Renal cortical epithelial cell (primary cell): Measurements from ENCODE around the gene NOP14. TPM values are rescaled to one million over a fixed set of nuclear protein-coding genes. Genes with fewer than 3 reads are reported as not detected.
"Not testable (repeated sequence)": the region's sequence is repeated elsewhere in the genome, so short reads cannot be mapped to it uniquely, and the experiment has no call there.

Source experiments
- DNase-seq: peaks from one replicate; pipeline ENCODE4 v3.0.0-alpha.2; 2011; ENCODE audit warnings: low read depth
- total RNA-seq: library from RNA; depleted of rRNA; stranded (reverse); fragments of >200 nt; gene quantifications from 2 replicates; pipeline ENCODE4 v1.2.3, GENCODE V29; 2014

NOP14 gene
- total RNA-seq, 1 donor from 2014 or later: 30.5 TPM

DNA sequence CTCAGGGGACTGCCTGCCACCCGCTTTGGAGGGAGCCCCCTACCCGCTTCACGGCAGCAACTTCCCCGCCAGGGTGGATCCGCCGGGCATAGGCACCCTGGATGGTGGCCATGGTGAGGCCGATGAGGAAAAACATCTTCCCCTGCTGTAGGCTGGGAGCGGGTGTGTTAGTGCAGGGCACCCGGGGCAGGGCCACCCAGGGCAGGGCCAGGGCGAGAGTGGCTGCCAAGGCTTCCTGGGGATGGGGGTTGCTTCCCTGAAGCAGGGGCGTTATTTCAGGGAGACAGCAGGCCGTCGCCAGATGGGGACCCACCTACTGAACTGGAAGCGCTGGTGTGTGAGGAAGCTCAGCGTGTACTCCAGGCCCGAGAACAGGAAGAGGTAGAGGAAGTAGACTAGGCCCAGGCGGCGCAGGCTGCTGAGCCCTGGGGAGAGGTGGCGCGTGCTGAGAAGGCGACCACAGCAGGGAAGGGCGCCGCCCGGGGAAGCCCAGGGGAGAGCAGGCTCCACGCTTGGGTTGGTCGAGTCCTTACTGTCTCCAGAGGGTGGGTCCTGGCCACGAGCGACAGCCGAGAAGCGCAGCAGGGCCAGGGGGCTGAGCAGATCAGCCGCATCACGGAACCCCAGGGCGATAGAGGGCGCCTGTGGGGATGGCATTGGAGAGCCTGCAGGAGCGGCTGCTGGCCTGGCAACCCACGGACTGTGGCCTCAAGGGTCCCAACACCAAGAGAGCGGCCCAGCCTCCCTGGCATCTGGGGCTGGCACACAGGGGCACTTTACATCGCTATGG is 31.5 kb downstream of the NOP14 start:
- no peak for DNase-seq

DNA sequence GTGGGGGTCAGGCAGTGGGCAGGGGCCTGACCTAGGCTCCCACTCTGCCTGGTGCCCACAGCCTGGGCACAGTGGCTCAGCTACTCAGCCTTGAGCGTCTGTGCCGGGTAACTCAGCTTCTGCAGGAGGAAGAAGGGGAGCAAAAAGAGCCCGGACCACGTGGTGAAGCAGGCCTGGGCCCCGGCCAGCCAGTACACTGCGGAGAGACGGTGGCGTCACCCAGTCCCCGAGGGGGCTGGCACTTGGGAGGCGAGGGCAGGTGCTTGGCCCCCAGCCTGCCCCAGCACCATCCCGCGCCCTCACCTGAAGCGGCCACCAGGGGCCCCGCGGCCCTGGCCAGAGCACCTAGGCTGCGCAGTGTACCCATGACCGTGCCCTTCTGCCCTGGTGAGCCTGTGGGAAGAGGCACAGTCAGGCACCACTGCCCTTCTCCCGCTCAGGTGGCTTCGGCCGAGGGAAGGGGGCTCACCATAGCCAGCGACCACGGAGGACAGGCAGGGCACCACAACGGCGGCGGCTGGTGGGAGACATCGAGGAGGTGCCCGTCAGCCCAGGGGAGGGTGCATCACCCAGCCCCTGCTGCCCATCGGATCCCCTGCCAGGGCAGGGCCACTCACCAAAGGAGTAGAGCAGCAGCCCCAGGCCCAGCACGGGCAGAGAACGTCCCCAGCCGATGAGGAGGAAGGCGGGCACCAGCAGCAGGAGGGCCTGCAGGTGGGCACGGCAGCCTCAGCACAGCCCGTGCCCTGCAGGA is 32.3 kb downstream of the NOP14 start:
- no peak for DNase-seq

DNA sequence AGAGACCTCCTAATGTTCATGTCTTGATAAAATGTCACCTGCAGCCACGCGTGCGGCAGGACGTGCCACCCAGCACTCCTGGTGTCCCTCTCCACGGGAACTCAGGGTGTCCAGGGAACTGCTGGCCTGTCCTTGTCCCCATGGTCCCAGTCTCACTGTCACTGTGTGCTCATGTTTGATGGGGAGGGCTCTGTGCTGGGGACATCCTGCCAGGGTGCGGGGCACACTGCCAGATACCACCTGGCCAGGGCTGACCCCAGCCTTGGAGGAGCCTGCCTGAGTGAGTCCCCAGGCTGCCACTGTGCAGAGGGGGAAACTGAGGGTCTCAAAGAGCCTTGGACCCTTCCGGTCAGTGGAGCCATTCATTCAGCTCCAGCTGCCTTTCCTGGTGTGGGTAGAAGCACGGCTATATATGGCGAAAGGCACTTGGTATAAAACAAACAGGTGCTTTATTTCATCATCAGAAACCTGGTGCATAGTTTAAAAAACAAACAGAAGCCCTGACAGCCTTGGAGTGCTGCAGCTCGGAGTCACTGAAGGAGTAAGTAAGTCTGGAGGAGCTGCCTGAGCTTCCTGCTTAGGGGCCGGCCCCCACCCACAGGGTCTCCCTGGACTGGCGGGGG is 33.0 kb downstream of the NOP14 start:
- no peak for DNase-seq

DNA sequence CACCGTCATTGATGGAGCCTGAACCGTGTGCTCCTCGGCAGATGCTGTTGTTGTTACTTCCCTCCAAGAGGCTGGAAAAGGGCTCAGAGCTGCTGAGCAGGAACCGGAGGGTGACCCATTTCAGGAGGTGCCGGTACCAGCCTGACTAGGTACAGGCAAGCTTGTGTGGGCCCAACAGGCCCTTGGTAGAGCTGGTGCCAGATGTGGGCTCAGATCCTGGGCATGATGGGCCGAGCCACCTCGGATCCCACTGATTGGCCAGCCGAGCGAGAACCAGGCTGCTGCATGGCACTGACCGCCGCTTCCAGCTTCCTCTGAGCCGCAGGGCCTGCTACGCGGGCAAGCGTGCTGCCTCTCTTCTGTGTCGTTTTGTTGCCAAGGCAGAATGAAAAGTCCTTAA is 33.7 kb downstream of the NOP14 start:
- no peak for DNase-seq

DNA sequence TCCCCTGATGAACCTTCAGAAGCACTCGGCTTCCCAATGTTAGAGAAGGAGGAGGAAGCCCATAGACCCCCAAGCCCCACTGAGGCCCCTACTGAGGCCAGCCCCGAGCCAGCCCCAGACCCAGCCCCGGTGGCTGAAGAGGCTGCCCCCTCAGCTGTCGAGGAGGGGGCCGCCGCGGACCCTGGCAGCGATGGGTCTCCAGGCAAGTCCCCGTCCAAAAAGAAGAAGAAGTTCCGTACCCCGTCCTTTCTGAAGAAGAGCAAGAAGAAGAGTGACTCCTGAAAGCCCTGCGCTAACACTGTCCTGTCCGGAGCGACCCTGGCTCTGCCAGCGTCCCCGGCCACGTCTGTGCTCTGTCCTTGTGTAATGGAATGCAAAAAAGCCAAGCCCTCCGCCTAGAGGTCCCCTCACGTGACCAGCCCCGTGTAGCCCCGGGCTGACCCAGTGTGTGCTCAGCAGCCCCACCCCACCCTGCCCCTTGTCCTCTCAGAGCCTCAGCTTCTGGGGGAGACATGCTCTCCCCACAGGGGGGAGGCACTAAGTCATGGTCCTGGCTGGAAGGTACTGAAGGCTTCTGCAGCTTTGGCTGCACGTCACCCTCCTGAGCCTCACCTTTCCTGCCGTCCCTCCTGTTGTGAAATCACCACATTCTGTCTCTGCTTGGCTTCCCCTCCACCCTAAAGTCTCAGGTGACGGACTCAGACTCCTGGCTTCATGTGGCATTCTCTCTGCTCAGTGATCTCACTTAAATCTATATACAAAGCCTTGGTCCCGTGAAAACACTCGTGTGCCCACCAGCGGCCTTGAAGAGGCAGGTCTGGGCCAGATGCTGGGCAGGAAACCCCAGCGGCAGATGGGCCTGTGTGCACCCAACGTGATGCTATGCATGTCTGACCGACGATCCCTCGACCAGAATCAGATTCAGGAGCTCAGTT is 34.7 kb downstream of the NOP14 start:
- DNase-seq: no peak

DNA sequence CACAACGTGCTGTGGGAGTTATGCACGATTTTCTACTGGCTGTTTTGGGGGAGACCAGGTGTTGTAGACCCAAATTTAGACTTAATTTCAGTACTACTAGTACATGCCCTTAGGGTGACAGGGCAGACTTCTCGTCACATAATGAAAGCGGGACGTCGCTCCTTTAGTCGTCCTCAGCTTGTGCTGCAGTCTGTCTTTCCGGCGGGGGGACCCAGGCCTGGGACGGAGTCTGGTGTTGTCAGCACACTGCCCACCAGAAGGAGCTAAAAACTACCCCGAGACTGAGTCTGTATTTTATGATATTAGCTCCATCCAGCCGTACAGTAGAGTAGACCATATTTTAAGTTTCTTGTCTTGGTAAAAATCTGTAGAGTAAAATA is 35.5 kb downstream of the NOP14 start:
- DNase-seq: no peak

DNA sequence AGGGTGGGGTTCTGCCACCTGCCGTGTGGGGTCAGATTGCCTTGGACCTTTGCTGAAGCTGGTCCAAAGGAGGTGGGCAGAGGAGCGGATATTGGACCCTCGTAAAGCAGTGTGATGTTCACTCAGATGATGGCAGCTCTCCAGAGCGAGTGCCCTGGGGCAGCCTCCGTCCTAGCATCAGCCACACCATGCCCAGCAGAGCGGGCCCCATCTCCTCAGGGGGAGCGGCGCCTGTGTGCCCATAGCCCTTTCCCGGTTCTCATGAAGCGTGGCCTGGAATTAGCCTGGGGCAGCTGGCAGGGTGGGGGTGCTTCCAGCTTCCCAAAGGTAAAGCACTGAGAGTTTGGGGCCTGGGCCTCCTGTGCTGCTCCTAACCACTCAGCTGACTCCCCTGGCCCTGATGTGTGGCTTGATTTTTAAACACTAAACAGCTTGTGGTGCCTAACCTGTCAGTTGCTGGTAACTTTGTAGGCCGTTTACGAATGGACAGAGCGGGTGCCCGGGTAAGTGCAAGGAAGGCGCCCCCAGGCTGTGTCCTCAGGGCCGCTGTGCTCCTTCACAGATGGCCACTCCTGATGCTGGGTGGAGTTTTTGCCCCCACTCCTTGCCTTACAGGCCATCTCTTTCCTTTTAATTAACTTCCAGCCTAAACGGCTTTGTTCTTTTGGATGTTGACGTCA is 36.0 kb downstream of the NOP14 start:
- no peak for DNase-seq

DNA sequence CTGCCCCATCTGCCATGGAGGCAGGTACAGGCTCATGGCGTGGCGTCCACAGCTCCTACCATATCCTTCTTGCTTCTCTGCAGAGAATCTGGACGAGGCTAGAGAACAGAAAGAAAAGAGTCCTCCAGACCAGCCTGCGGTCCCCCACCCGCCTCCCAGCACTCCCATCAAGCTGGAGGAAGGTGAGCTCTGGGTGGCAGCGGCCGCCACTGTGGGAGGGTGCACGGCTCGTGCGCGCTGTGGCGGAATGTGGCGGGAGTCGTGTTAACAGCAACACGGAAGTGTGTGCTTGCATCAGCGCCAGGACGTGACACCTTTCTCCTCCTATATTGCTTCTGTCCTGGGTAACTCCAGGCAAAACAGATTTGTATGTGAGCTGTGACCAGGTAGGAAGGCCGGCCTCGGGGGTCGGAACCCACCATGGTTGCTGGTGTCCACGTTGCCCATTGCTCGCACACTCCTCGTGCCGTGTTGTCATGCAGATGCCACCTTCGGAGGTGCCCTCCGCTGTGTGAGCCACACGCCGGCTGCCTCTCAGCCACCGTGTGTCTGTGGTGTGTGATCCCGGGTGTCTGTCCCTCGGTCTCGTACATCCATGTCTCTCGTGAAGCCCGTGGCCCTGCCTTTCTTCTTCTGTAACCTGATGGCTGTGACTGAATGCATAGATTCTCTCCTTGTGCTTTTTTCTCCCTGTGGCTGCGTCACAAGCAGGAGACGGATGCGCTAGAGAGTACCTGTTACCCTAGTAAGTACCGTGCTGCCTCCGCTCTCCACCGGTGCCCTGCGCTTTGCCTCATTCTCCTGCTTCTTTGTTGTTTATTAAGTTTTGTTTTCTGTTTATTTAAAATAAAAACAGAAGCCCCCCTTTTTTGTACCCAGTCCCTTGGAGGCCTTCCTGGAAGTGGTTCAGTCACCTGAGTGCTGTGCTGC is 37.0 kb downstream of the NOP14 start:
- DNase-seq: no peak

DNA sequence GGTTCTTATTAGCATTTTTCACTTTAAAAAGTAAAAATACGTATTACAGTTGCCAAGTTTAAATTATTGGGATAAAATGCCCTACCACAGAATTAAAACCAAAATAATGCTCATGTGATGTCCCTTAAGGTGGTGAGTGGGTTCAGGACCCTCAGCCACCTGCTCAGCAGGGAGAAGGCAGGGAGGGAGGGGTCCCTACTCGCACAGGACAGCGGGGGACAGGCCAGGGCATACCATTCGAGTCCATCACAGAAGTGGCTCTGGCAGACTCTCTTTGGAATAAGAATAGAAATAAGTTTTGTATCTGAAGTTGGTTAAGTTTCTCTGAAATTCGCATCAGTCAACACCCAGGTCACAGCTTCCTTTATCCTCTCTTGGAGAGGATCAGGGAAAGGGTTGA is 37.7 kb downstream of the NOP14 start:
- no peak for DNase-seq

DNA sequence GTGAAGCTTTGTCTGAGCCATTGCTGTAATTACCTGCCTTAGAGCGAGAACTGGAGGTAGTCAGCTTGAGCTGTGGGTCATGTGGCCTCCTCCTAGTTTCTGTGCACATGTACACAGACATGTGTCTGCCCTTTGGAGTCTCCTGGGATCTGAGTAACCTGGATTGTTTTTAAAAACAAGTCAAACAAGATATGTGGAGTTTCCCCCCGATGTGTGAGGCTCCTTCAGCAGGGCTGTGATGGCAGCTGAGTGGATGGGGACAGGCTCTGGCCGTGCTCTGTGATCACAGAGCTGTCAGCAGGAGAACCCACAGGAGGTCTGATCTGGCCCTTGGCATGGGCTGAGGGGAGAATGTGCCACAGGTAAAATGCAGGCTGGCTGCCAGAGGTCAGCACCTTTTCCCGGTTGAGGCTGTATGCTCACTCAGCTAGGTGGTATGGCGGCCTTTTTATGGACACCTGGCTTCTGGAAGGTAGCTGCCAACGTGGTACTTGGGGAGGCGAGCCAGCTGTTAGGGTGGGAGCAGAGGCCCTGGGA is 38.4 kb downstream of the NOP14 start:
- peak; percentile 30 for DNase-seq

DNA sequence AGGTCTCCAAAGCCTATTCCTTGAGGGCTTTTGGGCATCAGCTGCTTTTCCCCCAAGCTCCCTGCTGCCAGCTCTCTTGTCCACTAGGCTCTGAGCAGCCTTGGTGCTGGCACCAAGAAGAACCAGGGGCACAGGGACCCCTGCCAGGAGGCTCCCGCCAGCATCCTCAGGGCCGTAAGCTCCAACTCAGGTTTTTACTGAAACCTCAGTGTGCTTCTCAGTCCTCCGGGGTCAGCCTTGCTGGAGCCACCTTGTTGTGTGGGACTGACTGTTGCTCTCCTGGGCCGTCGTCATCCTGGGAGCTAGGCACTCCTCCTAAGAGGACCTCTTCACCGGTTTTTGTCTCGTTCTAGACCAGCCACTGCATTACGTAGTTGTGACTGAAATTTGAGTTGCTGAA is 38.9 kb downstream of the NOP14 start:
- no peak for DNase-seq

DNA sequence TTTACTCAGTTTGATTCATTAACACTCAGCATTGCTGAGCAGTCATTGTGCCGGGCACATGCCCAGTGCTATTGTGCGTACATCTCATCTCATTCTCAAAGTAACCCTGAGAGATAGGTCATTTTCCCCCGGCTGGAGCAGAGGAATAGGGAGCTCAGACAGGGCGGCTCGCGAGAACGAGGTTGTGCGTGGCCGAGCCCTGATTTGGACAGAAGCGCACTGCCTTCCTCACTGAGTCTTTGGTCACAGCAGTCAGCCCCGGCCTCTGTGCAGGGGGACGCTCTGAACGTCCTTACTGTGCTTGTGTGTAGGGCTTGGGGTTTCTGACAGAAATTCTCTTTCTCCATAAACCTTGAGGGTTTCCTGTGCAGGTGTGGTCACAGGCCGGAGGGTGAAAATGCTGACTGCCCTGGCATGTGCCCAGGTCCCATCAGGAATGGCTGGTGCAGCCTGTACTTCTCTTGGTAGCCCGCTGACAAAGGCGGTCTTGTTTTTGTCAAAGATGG is 39.5 kb downstream of the NOP14 start:
- DNase-seq: no peak

DNA sequence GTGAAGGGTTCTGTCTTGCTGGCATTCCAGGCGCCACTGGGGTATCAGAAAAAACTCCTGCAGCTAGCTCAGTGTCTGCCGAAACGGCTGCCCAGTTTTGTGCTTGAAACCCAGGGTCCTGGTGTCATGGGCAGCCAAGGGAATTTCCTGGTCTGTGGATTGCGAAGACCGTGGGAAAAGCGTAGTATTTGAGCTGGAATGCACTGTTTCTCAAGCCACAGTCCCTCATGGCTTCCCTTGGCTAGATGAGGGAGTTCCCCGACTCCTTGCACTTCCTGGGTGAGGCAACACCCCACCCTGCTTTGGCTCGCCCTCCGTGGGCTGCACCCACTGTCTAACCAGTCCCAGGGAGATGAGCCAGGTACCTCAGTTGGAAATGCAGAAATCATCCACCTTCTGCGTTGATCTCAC is 40.1 kb downstream of the NOP14 start:
- peak; percentile 54 for DNase-seq

DNA sequence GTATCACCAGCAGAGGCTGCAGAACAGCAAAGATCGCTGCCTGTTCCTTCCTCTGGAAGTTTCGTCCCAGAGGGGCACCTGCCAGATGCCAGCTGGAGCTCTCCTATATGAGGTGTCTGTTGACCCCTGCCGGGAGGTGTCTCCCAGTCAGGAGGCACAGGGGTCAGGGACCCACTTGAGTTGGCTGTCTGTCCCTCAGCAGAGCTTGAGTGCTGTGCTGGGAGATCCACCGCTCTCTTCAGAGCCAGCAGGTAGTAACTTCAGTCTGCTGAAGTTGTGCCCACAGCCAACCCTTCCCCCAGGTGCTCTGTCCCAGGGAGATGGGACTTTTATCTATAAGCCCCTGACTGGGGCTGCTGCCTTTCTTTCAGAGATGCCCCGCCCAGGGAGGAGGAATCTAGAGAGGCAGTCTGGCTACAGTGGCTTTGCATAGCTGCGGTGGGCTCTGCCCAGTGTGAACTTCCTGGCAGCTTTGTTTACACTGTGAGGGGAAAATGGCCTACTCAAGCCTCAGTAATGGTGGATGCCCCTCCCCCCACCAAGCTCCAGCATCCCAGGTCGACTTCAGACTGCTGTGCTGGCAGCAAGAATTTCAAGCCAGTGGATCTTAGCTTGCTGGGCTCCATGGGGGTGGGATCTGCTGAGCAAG is 40.6 kb downstream of the NOP14 start:
- DNase-seq: peak; percentile 29

DNA sequence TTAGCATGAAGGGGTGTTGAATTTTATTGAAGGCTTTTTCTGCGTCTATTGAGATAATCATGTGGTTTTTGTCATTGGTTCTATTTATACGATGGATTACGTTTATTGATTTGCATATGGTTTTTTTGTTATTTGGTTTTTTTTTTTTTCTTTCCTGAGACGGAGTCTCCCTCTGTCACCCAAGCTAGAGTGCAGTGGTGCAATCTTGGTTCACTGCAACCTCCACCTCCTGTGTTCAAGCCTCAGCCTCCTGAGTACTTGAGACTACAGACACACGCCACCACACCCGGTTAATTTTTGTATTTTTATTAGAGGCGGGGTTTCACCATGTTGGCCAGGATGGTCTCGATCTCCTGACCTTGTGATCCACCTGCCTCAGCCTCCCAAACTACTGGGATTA is 44.5 kb downstream of the NOP14 start:
- not testable (repeated sequence) for DNase-seq

DNA sequence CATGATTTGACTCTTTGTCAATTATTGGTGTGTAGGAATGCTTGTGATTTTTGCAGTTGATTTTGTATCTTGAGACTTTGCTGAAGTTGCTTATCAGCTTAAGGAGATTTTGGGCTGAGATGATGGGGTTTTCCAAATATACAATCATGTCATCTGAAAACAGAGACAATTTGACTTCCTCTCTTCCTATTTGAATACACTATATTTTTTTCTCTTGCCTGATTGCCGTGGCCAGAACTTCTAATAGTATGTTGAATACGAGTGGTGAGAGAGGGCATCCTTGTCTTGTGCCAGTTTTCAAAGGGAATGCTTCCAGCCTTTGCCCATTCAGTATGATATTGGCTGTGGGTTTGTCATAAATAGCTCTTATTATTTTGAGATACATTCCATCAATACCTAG is 44.9 kb downstream of the NOP14 start:
- not testable (repeated sequence) for DNase-seq

DNA sequence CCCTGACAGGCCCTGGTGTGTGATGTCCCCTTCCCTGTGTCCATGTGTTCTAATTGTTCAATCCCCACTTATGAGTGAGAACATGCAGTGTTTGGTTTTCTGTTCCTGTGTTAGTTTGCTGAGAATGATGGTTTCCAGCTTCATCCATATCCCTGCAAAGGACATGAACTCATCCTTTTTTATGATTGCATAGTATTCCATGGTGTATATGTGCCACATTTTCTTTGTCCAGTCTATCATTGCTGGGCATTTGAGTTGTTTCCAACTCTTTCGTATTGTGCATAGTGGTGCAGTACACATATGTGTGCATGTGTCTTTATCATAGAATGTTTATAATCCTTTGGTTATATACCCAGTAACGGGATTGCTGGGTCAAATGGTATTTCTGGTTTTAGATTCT is 46.5 kb downstream of the NOP14 start:
- DNase-seq: not testable (repeated sequence)

DNA sequence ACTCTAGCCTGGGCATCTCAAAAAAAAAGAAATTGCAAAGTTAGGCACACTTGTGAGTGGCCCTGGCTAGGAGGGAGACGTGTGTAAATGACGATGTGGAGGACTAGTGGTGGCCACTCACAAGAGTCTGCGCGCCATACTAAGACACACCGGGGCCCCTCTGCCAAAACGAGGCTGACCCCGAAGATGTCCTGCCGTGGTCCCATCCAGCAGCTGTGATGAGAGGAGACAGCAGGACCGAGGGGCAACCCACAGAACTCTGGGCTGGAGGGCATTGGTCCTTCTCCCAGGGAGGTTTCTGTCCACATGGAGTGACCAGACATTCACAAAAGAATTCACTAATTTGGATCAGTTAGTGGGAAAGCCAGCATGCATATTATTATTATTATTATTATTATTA is 47.4 kb downstream of the NOP14 start:
- DNase-seq: no peak
